ENCODE data around the gene RBM6. TPM values are rescaled to one million over a fixed set of nuclear protein-coding genes. Genes with fewer than 3 reads are reported as not detected.
A peak's percentile ranks its signal among the peaks of the same experiment; 100 is the strongest.

RBM6 gene
- total RNA-seq, 1 donor from 2014 or later = 99.2 TPM

GRCh38 chr3:50088725-50089608 lies 149.0 kb downstream of the RBM6 start, which contains the start of gene RBM5:
RBM5 (plus strand) TSS chr3:50088919; CDS start chr3:50090435, 1,516 bp downstream.
- peak within 1 kb of the TSS; percentile 95 for H3K27ac Mint-ChIP-seq
- H3K36me3 Mint-ChIP-seq (ENCODE audit: low read depth) = peaks cover 44% of the 10 kb centered on the region
- H3K9me3 Mint-ChIP-seq = no peaks in the 10 kb centered on the region
- peak within 1 kb of the TSS; percentile 95 for H3K4me3 Mint-ChIP-seq (ENCODE audit: low read depth)
- intact Hi-C loops (cut with micrococcal nuclease) = loop anchor here (2.0 kb wide), 1 partner anchor 148 kb away; the partner anchor contains the start of gene RBM6
- H3K4me1 Mint-ChIP-seq (ENCODE audit: low read depth) = peaks cover 26% of the 10 kb centered on the region
- DNase-seq (ENCODE audit: low spot score) = peak; percentile 91
- no peaks in the 10 kb centered on the region for H3K27me3 Mint-ChIP-seq (ENCODE audit: low read depth)

- peaks cover 26% of the 10 kb centered on the region for H3K4me1 Mint-ChIP-seq (ENCODE audit: low read depth)
- no peak for DNase-seq (ENCODE audit: low spot score)
- no peaks in the 10 kb centered on the region for H3K27me3 Mint-ChIP-seq (ENCODE audit: low read depth)
- H3K27ac Mint-ChIP-seq = peak overlapping the region; percentile 95
- H3K4me3 Mint-ChIP-seq (ENCODE audit: low read depth) = peak overlapping the region; percentile 95
- H3K9me3 Mint-ChIP-seq = no peaks in the 10 kb centered on the region
- peaks cover 49% of the 10 kb centered on the region for H3K36me3 Mint-ChIP-seq (ENCODE audit: low read depth)
- intact Hi-C loops (cut with micrococcal nuclease) = loop anchor here (2.0 kb wide), 1 partner anchor 149 kb away; the partner anchor contains the start of gene RBM6
These were observed 149.6 kb downstream of the RBM6 start for GRCh38 chr3:50089609-50089945.

- Mint-ChIP-seq H3K4me1 (ENCODE audit: low read depth) (peaks cover 32% of the 10 kb centered on the region), H3K9me3 (no peaks in the 10 kb centered on the region), H3K27me3 (ENCODE audit: low read depth) (no peaks in the 10 kb centered on the region), H3K27ac (no peak overlapping the region), H3K4me3 (ENCODE audit: low read depth) (peak overlapping the region; percentile 95), H3K36me3 (ENCODE audit: low read depth) (peaks cover 62% of the 10 kb centered on the region)
- no peak for DNase-seq (ENCODE audit: low spot score)
- intact Hi-C loops (cut with micrococcal nuclease) = no loop called here
These were observed 151.0 kb downstream of the RBM6 start for GRCh38 chr3:50090984-50091383.

- no peak overlapping the region for H3K4me3 Mint-ChIP-seq (ENCODE audit: low read depth)
- H3K9me3 Mint-ChIP-seq = no peaks in the 10 kb centered on the region
- peaks cover 25% of the 10 kb centered on the region for H3K4me1 Mint-ChIP-seq (ENCODE audit: low read depth)
- H3K36me3 Mint-ChIP-seq (ENCODE audit: low read depth) = peaks cover 80% of the 10 kb centered on the region
- intact Hi-C loops (cut with micrococcal nuclease) = no loop called here
- H3K27me3 Mint-ChIP-seq (ENCODE audit: low read depth) = no peaks in the 10 kb centered on the region
- DNase-seq (ENCODE audit: low spot score) = no peak
- H3K27ac Mint-ChIP-seq = no peak overlapping the region
These were observed 155.5 kb downstream of the RBM6 start for GRCh38 chr3:50095352-50095998.

- peaks cover 4% of the 10 kb centered on the region for H3K4me1 Mint-ChIP-seq (ENCODE audit: low read depth)
- no peak overlapping the region for H3K4me3 Mint-ChIP-seq (ENCODE audit: low read depth)
- no peaks in the 10 kb centered on the region for H3K9me3 Mint-ChIP-seq
- no peak overlapping the region for H3K27ac Mint-ChIP-seq
- H3K27me3 Mint-ChIP-seq (ENCODE audit: low read depth) = no peaks in the 10 kb centered on the region
- intact Hi-C loops (cut with micrococcal nuclease) = no loop called here
- DNase-seq (ENCODE audit: low spot score) = no peak
- H3K36me3 Mint-ChIP-seq (ENCODE audit: low read depth) = peaks cover 86% of the 10 kb centered on the region
These were observed 160.4 kb downstream of the RBM6 start for GRCh38 chr3:50100386-50100785.

- peaks cover 82% of the 10 kb centered on the region for H3K36me3 Mint-ChIP-seq (ENCODE audit: low read depth)
- no peaks in the 10 kb centered on the region for H3K9me3 Mint-ChIP-seq
These were observed 161.3 kb downstream of the RBM6 start for GRCh38 chr3:50100956-50101845.

GRCh38 chr3:50102558-50102957 lies 162.6 kb downstream of the RBM6 start:
- no peaks in the 10 kb centered on the region for H3K9me3 Mint-ChIP-seq
- intact Hi-C loops (cut with micrococcal nuclease) = no loop called here
- no peak overlapping the region for H3K4me3 Mint-ChIP-seq (ENCODE audit: low read depth)
- H3K4me1 Mint-ChIP-seq (ENCODE audit: low read depth) = no peaks in the 10 kb centered on the region
- no peak for DNase-seq (ENCODE audit: low spot score)
- H3K36me3 Mint-ChIP-seq (ENCODE audit: low read depth) = peaks cover 84% of the 10 kb centered on the region
- H3K27me3 Mint-ChIP-seq (ENCODE audit: low read depth) = no peaks in the 10 kb centered on the region
- no peak overlapping the region for H3K27ac Mint-ChIP-seq

More at GRCh38 chr3:50100956-50101845, 161.3 kb downstream of the RBM6 start:
- Mint-ChIP-seq H3K27me3 (ENCODE audit: low read depth) (no peaks in the 10 kb centered on the region), H3K27ac (no peak overlapping the region), H3K4me1 (ENCODE audit: low read depth) (peaks cover 2% of the 10 kb centered on the region), H3K4me3 (ENCODE audit: low read depth) (no peak overlapping the region)
- intact Hi-C loops (cut with micrococcal nuclease) = no loop called here
- no peak for DNase-seq (ENCODE audit: low spot score)

- H3K27me3 Mint-ChIP-seq (ENCODE audit: low read depth) = no peaks in the 10 kb centered on the region
- no peak overlapping the region for H3K27ac Mint-ChIP-seq
- no peak for DNase-seq (ENCODE audit: low spot score)
- no peaks in the 10 kb centered on the region for H3K9me3 Mint-ChIP-seq
- intact Hi-C loops (cut with micrococcal nuclease) = no loop called here
- peaks cover 87% of the 10 kb centered on the region for H3K36me3 Mint-ChIP-seq (ENCODE audit: low read depth)
- H3K4me1 Mint-ChIP-seq (ENCODE audit: low read depth) = no peaks in the 10 kb centered on the region
- H3K4me3 Mint-ChIP-seq (ENCODE audit: low read depth) = no peak overlapping the region
These were observed 171.8 kb downstream of the RBM6 start for GRCh38 chr3:50111757-50112156.

- Mint-ChIP-seq H3K36me3 (ENCODE audit: low read depth) (peaks cover 86% of the 10 kb centered on the region), H3K27ac (no peak overlapping the region), H3K27me3 (ENCODE audit: low read depth) (no peaks in the 10 kb centered on the region), H3K4me1 (ENCODE audit: low read depth) (no peaks in the 10 kb centered on the region), H3K9me3 (no peaks in the 10 kb centered on the region), H3K4me3 (ENCODE audit: low read depth) (no peak overlapping the region)
- DNase-seq (ENCODE audit: low spot score) = no peak
- intact Hi-C loops (cut with micrococcal nuclease) = no loop called here
These were observed 172.5 kb downstream of the RBM6 start for GRCh38 chr3:50112462-50112861.

- no peak overlapping the region for H3K27ac Mint-ChIP-seq
- no peak for DNase-seq (ENCODE audit: low spot score)
- H3K9me3 Mint-ChIP-seq = no peaks in the 10 kb centered on the region
- H3K36me3 Mint-ChIP-seq (ENCODE audit: low read depth) = peaks cover 67% of the 10 kb centered on the region
- no peak overlapping the region for H3K4me3 Mint-ChIP-seq (ENCODE audit: low read depth)
- H3K4me1 Mint-ChIP-seq (ENCODE audit: low read depth) = no peaks in the 10 kb centered on the region
- intact Hi-C loops (cut with micrococcal nuclease) = no loop called here
- no peaks in the 10 kb centered on the region for H3K27me3 Mint-ChIP-seq (ENCODE audit: low read depth)
These were observed 177.2 kb downstream of the RBM6 start for GRCh38 chr3:50117120-50117519.

GRCh38 chr3:50118237-50118636 lies 178.3 kb downstream of the RBM6 start:
- intact Hi-C loops (cut with micrococcal nuclease) = no loop called here
- Mint-ChIP-seq H3K27ac (no peak overlapping the region), H3K4me3 (ENCODE audit: low read depth) (no peak overlapping the region), H3K27me3 (ENCODE audit: low read depth) (no peaks in the 10 kb centered on the region), H3K9me3 (no peaks in the 10 kb centered on the region), H3K4me1 (ENCODE audit: low read depth) (no peaks in the 10 kb centered on the region), H3K36me3 (ENCODE audit: low read depth) (peaks cover 60% of the 10 kb centered on the region)
- no peak for DNase-seq (ENCODE audit: low spot score)

- Mint-ChIP-seq H3K4me1 (ENCODE audit: low read depth) (no peaks in the 10 kb centered on the region), H3K36me3 (ENCODE audit: low read depth) (peaks cover 45% of the 10 kb centered on the region), H3K9me3 (no peaks in the 10 kb centered on the region), H3K27ac (no peak overlapping the region), H3K4me3 (ENCODE audit: low read depth) (no peak overlapping the region), H3K27me3 (ENCODE audit: low read depth) (no peaks in the 10 kb centered on the region)
- intact Hi-C loops (cut with micrococcal nuclease) = loop anchor here (2.0 kb wide), 1 partner anchor 69 kb away; no protein-coding TSS in a partner anchor
- DNase-seq (ENCODE audit: low spot score) = no peak
These were observed 179.8 kb downstream of the RBM6 start for GRCh38 chr3:50119786-50120185.
